H1 (cell line): ENCODE results near the gene DUSP2. TPM values are rescaled to one million over a fixed set of nuclear protein-coding genes. Genes with fewer than 3 reads are reported as not detected.

Source experiments
- CTCF ChIA-PET: fragments of 300-600 bp; sonication (Branson Sonifier 250); formaldehyde crosslinking; loops from one replicate; lab custom pipeline; 2021; ENCODE audit not compliant: partially characterized antibody; lab: Charles Lee
- POLR2A ChIA-PET: fragments of 300-600 bp; sonication (Branson Sonifier 250); formaldehyde crosslinking; loops from one replicate; lab custom pipeline; 2021; ENCODE audit warnings: inconsistent platforms; ENCODE audit not compliant: partially characterized antibody; lab: Charles Lee
- DNase-seq, 2 experiments: peaks; one replicate each; pipeline versions ENCODE4 v3.0.0 to v3.0.0-alpha.2; 2010 to 2022; ENCODE audit warnings: low spot score in 2 of 2, low read depth in 1 of 2, mixed read lengths in 1 of 2
- FAIRE-seq: peaks from 2 replicates; lab custom pipeline; 2011; peaks lifted over from hg19 to GRCh38; lab: Jason Lieb, UNC
- H2AFZ ChIP-seq: 2 replicates; pipeline ENCODE4 v1.8.1; 2012; ENCODE audit warnings: low read length, inconsistent platforms
- H2AK5ac ChIP-seq: 2 replicates; pipeline ENCODE4 v1.6.1; 2013; ENCODE audit warnings: low read depth, low read length
- H2BK120ac ChIP-seq: replicated peaks from 2 replicates; pipeline ENCODE3; 2013; ENCODE audit warnings: low read depth, low read length, inconsistent platforms
- H2BK12ac ChIP-seq: 2 replicates; pipeline ENCODE4 v1.6.1; 2013; ENCODE audit warnings: low read depth, low read length
- H2BK15ac ChIP-seq: 2 replicates; pipeline ENCODE4 v1.6.1; 2013; ENCODE audit warnings: low read length
- H2BK20ac ChIP-seq: 2 replicates; pipeline ENCODE4 v1.6.1; 2013; ENCODE audit warnings: low read length
- H2BK5ac ChIP-seq: 2 replicates; pipeline ENCODE4 v1.6.1; 2013; ENCODE audit warnings: low read depth, low read length
- H3K14ac ChIP-seq: 2 replicates; pipeline ENCODE4 v1.6.1; 2013; ENCODE audit warnings: inconsistent platforms; ENCODE audit not compliant: insufficient read length
- H3K18ac ChIP-seq: 2 replicates; pipeline ENCODE4 v1.6.1; 2013; ENCODE audit warnings: low read length; ENCODE audit errors: extremely low read depth
- H3K23ac ChIP-seq: 2 replicates; pipeline ENCODE4 v1.6.1; 2013; ENCODE audit warnings: inconsistent platforms; ENCODE audit not compliant: insufficient read length
- H3K23me2 ChIP-seq: 2 replicates; pipeline ENCODE4 v1.6.1; 2013; ENCODE audit warnings: low read depth, low read length
- H3K27ac ChIP-seq: 2 replicates; pipeline ENCODE4 v1.6.1; 2011; ENCODE audit warnings: low read depth, low read length, inconsistent platforms
- H3K27me3 ChIP-seq, 4 experiments: replicated peaks in 1 of 4; 1 replicate in 1 of 4; 2 replicates in 3 of 4; pipeline versions ENCODE4 v1.6.1 to v1.8.1; 2011 to 2013; ENCODE audit warnings: low read length in 3 of 4, mild to moderate bottlenecking in 3 of 4, inconsistent platforms in 2 of 4, mixed read lengths in 2 of 4, moderate library complexity in 1 of 4; ENCODE audit not compliant: control insufficient read depth in 3 of 4, insufficient read depth in 3 of 4; ENCODE audit errors: extremely low read depth in 1 of 4
- H3K36me3 ChIP-seq, 4 experiments: 2 replicates each; pipeline versions ENCODE4 v1.6.1 to v1.8.1; 2011 to 2013; ENCODE audit warnings: mild to moderate bottlenecking in 4 of 4, low read length in 3 of 4, moderate library complexity in 2 of 4, control low read depth in 1 of 4, inconsistent platforms in 1 of 4; ENCODE audit not compliant: insufficient read depth in 4 of 4, control insufficient read depth in 2 of 4
- H3K4ac ChIP-seq: replicated peaks from 2 replicates; pipeline ENCODE3; 2013; ENCODE audit warnings: low read length, low read depth, mixed read lengths, inconsistent platforms; ENCODE audit not compliant: insufficient read length
- H3K4me1 ChIP-seq, 4 experiments: replicated peaks in 1 of 4; 1 replicate in 1 of 4; 2 replicates in 3 of 4; pipeline versions ENCODE4 v1.6.1 to v1.8.1; 2011 to 2013; ENCODE audit warnings: low read length in 3 of 4, inconsistent platforms in 2 of 4, mixed read lengths in 1 of 4; ENCODE audit not compliant: insufficient read depth in 4 of 4, control insufficient read depth in 3 of 4
- H3K4me2 ChIP-seq, 2 experiments: 2 replicates each; pipeline versions ENCODE4 v1.6.1 to v1.8.1; 2011 to 2013; ENCODE audit warnings: low read depth in 2 of 2, low read length in 2 of 2, control low read depth in 1 of 2, inconsistent platforms in 1 of 2, mild to moderate bottlenecking in 1 of 2; ENCODE audit not compliant: insufficient read depth in 1 of 2
- H3K4me3 ChIP-seq, 4 experiments: fragments of 200-600, 300-600 bp in 1 of 4; sonication (generic), shearing (Covaris generic), sonication (Bioruptor Twin) in 1 of 4; 2 replicates each; pipeline versions ENCODE4 v1.5.1 to v1.8.1; 2011 to 2016; ENCODE audit warnings: low read length in 4 of 4, low read depth in 3 of 4, control low read depth in 2 of 4, inconsistent platforms in 2 of 4, mild to moderate bottlenecking in 2 of 4, mixed read lengths in 1 of 4, moderate library complexity in 1 of 4; ENCODE audit not compliant: insufficient read depth in 2 of 4; ENCODE audit errors: extremely low read depth in 1 of 4
- H3K56ac ChIP-seq: replicated peaks from 2 replicates; pipeline ENCODE3; 2013; ENCODE audit warnings: low read depth, mild to moderate bottlenecking, mixed read lengths, low read length, inconsistent platforms; ENCODE audit not compliant: insufficient read length
- H3K79me1 ChIP-seq: 2 replicates; pipeline ENCODE4 v1.6.1; 2013; ENCODE audit warnings: low read depth, low read length, control low read depth
- H3K79me2 ChIP-seq, 2 experiments: 2 replicates each; pipeline versions ENCODE4 v1.6.1 to v1.8.1; 2012 to 2013; ENCODE audit warnings: low read length in 2 of 2, mild to moderate bottlenecking in 2 of 2, inconsistent platforms in 1 of 2; ENCODE audit not compliant: insufficient read depth in 2 of 2, control insufficient read depth in 1 of 2
- H3K9ac ChIP-seq, 4 experiments: replicated peaks in 1 of 4; 1 replicate in 1 of 4; 2 replicates in 3 of 4; pipeline versions ENCODE4 v1.6.1 to v1.8.1; 2011 to 2013; ENCODE audit warnings: low read depth in 3 of 4, low read length in 3 of 4, control low read depth in 2 of 4, mild to moderate bottlenecking in 2 of 4, moderate library complexity in 2 of 4, inconsistent platforms in 1 of 4; ENCODE audit errors: extremely low read depth in 1 of 4
- H3K9me3 ChIP-seq, 2 experiments: 2 replicates each; pipeline versions ENCODE4 v1.6.1 to v1.8.1; 2012 to 2013; ENCODE audit warnings: mild to moderate bottlenecking in 2 of 2, moderate library complexity in 2 of 2, control low read depth in 1 of 2, inconsistent platforms in 1 of 2, low read depth in 1 of 2, low read length in 1 of 2, mixed read lengths in 1 of 2; ENCODE audit not compliant: insufficient read depth in 2 of 2
- H4K20me1 ChIP-seq, 2 experiments: replicated peaks in 1 of 2; 2 replicates each; pipeline versions ENCODE3 to v1.8.1; 2011 to 2013; ENCODE audit warnings: inconsistent platforms in 2 of 2, low read length in 2 of 2, mild to moderate bottlenecking in 1 of 2; ENCODE audit not compliant: insufficient read depth in 2 of 2, control insufficient read depth in 1 of 2
- H4K5ac ChIP-seq: 2 replicates; pipeline ENCODE4 v1.6.1; 2013; ENCODE audit warnings: low read length, low read depth, mixed read lengths, inconsistent platforms; ENCODE audit not compliant: insufficient read length
- H4K8ac ChIP-seq: 2 replicates; pipeline ENCODE4 v1.8.0; 2013; ENCODE audit warnings: mild to moderate bottlenecking, moderate library complexity, low read length, inconsistent platforms; ENCODE audit not compliant: insufficient read depth; ENCODE audit errors: extremely low read depth
- H4K91ac ChIP-seq: replicated peaks from 2 replicates; pipeline ENCODE3; 2013; ENCODE audit warnings: low read length, mixed read lengths, inconsistent platforms; ENCODE audit not compliant: insufficient read length
- BRCA1 ChIP-seq: IDR thresholded peaks from 2 replicates; pipeline ENCODE4 v1.6.1; 2012; ENCODE audit warnings: low read depth, low read length, improper control_type of control experiment
- JUN ChIP-seq: IDR thresholded peaks from 2 replicates; pipeline ENCODE4 v1.6.1; 2011; ENCODE audit warnings: low read depth, mild to moderate bottlenecking, improper control_type of control experiment, low read length
- KDM5A ChIP-seq: fragments of 200-600 bp; IDR thresholded peaks from 2 replicates; pipeline ENCODE4 v1.7.1; 2012; ENCODE audit warnings: mild to moderate bottlenecking, low read length, inconsistent platforms, mixed read lengths
- MAFK ChIP-seq: IDR thresholded peaks from 2 replicates; pipeline ENCODE4 v1.6.1; 2012; ENCODE audit warnings: low read depth, mild to moderate bottlenecking, improper control_type of control experiment, low read length
- RAD21 ChIP-seq, 2 experiments: IDR thresholded peaks in 1 of 2; conservative IDR thresholded peaks in 1 of 2; 2 replicates each; pipeline ENCODE4 v1.6.1; 2011; ENCODE audit warnings: low read depth in 2 of 2, low read length in 2 of 2, improper control_type of control experiment in 1 of 2, inconsistent platforms in 1 of 2, mild to moderate bottlenecking in 1 of 2, moderate library complexity in 1 of 2
- WGBS, 2 experiments: shearing (Covaris generic) in 1 of 2; methylation state at CpG; one replicate each; pipeline versions ENCODE4 v1.1.6 to v1.1.7; 2013 to 2015; ENCODE audit warnings: low lambda C conversion rate in 2 of 2, mixed read lengths in 2 of 2, inconsistent platforms in 1 of 2, low coverage in 1 of 2, missing lambda C conversion rate in 1 of 2; ENCODE audit not compliant: insufficient replicate concordance in 2 of 2, insufficient coverage in 1 of 2, insufficient read length in 1 of 2; ENCODE audit errors: extremely low coverage in 1 of 2, missing lambda C conversion rate in 1 of 2; 5-methylcytosine and 5-hydroxymethylcytosine counted together
- polyA plus RNA-seq, 7 experiments: library from polyadenylated mRNA; depleted of rRNA in 3 of 7; stranded (reverse) in 5 of 7; unstranded in 2 of 7; fragments of >200 nt in 5 of 7; fragments of 200-250 nt in 2 of 7; gene quantifications; 1 replicate in 5 of 7; 2 replicates in 1 of 7; 4 replicates in 1 of 7; pipeline versions ENCODE4 v1.2.1 to v1.2.3, GENCODE V29; 2011 to 2013; ENCODE audit warnings: missing spikeins in 2 of 7, mixed read lengths in 2 of 7
- total RNA-seq: library from RNA; stranded (reverse); fragmentation: NEBNext Ultra II Directional; extraction: Animal tissue kit (Norgen Biotek cat#: 25700); gene quantifications from 2 replicates; pipeline ENCODE4 v1.2.1, GENCODE V29; 2021

DUSP2 gene
- total and polyA plus RNA-seq, 2 of the 8 experiments (the other 6 are each of a cell fraction or from before 2014, with no cell fraction given): 10.1 to 10.4 TPM

DNA sequence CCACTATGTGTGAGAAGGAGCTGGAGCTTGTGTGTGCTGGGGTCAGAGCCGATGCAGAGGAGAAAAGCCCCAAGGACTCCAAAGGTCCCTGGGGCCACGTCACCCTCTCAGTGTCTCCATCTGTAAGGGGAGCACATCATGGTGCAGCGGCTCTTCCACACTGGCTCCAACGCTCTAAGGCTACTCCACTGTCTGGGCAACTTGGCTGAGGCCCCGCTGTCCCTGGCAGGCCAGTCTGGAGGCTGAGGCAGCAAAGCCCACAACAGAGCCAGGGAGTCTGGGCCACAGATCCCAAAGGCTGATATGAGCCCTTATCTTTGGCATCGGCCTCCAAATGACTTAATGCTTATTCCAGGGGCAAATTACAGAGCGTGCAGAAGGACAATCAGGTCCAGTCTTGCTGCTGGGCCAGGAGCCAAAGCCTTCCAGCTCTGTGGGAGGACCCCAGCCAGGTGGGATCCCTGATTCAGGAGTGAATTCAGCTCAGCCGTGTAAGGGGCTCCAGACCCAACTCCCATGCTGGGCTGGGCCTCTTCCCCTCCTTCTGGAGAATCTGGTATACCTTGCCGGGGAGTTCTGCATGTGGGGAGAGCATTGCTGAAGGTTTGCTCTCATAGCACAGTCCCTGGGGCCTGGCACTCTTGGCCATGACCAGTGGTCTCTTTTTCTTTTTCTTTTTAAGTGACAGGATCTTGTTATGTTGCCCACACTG, 1.8 kb upstream of the DUSP2 start:
- no peak overlapping the region for H3K4me2 ChIP-seq
- no peak for TF ChIP-seq MAFK
- no peak for TF ChIP-seq BRCA1
- no peak for TF ChIP-seq JUN
- TF ChIP-seq KDM5A: no peak
- TF ChIP-seq RAD21 (IDR thresholded peaks at IDR 0.05 in 1 of 2, conservative IDR thresholded peaks at IDR 0.05 in 1 of 2; ENCODE audit: low read depth in 2 of 2, low read length in 2 of 2): no peak
- no peak for FAIRE-seq
- H4K8ac ChIP-seq: no peak overlapping the region
- H2BK5ac ChIP-seq: no peak overlapping the region; the same call in 1 of the 2 replicates
- no peak overlapping the region for H2AFZ ChIP-seq
- H3K79me2 ChIP-seq: no peaks in the 10 kb centered on the region
- H3K27ac ChIP-seq: no peak overlapping the region
- no peak overlapping the region for H3K56ac ChIP-seq
- H3K18ac ChIP-seq: no peak overlapping the region
- no peak overlapping the region for H3K14ac ChIP-seq
- no peaks in the 10 kb centered on the region for H3K9me3 ChIP-seq
- ChIA-PET POLR2A (interaction anchor here (1.9 to 2.1 kb wide), 3 partner anchors 8 to 61 kb away, joined by 6 read pairs; partner anchors contain the start of genes ASTL and STARD7), CTCF (interaction anchor here (0.7 to 13.4 kb wide), 7 partner anchors 7 to 124 kb away, joined by 3 to 155 read pairs (median 5); partner anchors contain the start of gene ASTL)
- 85% methylated on average over 9 of the region's 9 CpGs; no CpG with 5 or more reads in 1 of the 2 experiments for WGBS, 2 experiments
- H2BK15ac ChIP-seq: peak overlapping the region; percentile 88
- peak overlapping the region; percentile 82 for H2AK5ac ChIP-seq
- peak overlapping the region; percentile 92; the same call in 1 of the 2 replicates for H2BK12ac ChIP-seq
- H4K5ac ChIP-seq: no peak overlapping the region
- peak overlapping the region; percentile 72 for H2BK20ac ChIP-seq
- H4K20me1 ChIP-seq: no peaks in the 10 kb centered on the region
- H2BK120ac ChIP-seq: no peak overlapping the region
- no peaks in the 10 kb centered on the region for H3K79me1 ChIP-seq
- H3K23ac ChIP-seq: no peak overlapping the region
- DNase-seq: no peak
- H3K4ac ChIP-seq: no peak overlapping the region
- H4K91ac ChIP-seq: peak overlapping the region; percentile 4
- peaks cover 7% of the 10 kb centered on the region for H3K23me2 ChIP-seq
- H3K9ac ChIP-seq: no peak overlapping the region
- no peak overlapping the region for H3K4me3 ChIP-seq
- H3K27me3 ChIP-seq: peaks cover 4 to 30% (median 20%) of the 10 kb centered on the region in 4 experiments; a peak in 6 of 7 replicates
- H3K4me1 ChIP-seq: peaks cover 0 to 43% (median 32%) of the 10 kb centered on the region in 4 experiments; a peak in 6 of 7 replicates
- H3K36me3 ChIP-seq: no peaks in the 10 kb centered on the region
